ENCODE data around the gene PHF21B. TPM values are rescaled to one million over a fixed set of nuclear protein-coding genes. Genes with fewer than 3 reads are reported as not detected.

Gene PHF21B
- total and polyA plus RNA-seq, 11 donors = 0.04 to 1.6 (median 0.47) TPM; not detected in 4

DNA sequence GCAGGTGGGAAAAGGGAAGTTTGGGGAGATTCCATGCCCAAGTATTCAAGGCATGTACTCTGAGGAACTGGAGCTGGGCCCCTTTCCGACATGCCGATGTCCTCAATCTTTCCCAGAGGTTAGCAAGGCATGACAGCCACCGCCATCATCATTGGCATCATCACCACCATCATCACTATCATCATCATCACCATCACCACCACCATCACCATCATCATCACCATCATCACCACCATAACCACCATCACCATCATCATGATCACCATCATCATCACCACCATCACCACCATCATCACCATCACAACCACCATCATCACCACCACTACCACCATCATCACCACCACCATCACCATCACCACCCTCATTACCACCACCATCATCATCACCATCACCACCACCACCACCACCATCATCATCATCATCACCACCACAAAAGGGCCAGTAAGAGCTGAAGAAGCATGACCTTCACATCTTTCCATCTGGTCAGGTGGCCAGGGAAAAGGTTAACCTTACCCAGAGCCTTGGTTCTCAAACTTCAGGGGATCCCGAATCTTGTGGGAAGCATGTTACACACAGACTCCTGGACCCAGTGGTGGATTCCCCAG, 25.8 kb downstream of the PHF21B start:
- no peak overlapping the region for H3K4me3 ChIP-seq
- 94 to 97% (median 96%) methylated on average over 3 to 4 of the region's 4 CpGs for WGBS, 4 donors

DNA sequence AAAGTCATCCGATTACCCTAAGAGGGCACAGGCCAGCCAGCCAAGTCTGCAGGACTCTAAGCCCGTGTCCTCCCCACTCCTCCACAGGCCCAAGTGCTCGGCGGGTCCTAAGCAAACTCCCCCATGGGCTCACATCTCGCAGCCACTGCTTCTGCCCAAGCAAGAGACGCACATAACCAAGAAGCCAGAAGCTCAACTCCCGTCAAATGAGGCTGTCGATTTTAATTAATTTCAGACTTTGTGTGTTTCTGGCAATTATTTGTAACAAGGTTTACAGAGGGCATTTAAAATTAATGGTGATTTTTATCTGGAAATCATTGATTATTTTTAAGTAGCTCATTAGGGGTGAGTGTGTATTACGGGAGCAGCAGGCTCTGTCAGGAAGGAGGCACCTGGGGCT, 27.4 kb downstream of the PHF21B start:
- H3K4me3 ChIP-seq = no peak overlapping the region
- intact Hi-C loops (cut with DNase I) = no loop called here
- ATAC-seq = no peak
- no peaks in the 10 kb centered on the region for H3K36me3 ChIP-seq
- WGBS, 4 donors = 78 to 84% (median 82%) methylated on average over 9 of the region's 9 CpGs
- TF ChIP-seq, protein P1, sequence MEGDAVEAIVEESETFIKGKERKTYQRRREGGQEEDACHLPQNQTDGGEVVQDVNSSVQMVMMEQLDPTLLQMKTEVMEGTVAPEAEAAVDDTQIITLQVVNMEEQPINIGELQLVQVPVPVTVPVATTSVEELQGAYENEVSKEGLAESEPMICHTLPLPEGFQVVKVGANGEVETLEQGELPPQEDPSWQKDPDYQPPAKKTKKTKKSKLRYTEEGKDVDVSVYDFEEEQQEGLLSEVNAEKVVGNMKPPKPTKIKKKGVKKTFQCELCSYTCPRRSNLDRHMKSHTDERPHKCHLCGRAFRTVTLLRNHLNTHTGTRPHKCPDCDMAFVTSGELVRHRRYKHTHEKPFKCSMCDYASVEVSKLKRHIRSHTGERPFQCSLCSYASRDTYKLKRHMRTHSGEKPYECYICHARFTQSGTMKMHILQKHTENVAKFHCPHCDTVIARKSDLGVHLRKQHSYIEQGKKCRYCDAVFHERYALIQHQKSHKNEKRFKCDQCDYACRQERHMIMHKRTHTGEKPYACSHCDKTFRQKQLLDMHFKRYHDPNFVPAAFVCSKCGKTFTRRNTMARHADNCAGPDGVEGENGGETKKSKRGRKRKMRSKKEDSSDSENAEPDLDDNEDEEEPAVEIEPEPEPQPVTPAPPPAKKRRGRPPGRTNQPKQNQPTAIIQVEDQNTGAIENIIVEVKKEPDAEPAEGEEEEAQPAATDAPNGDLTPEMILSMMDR (IDR thresholded peaks at IDR 0.05) = no peak
- TF ChIP-seq POLR2A (IDR thresholded peaks at IDR 0.05) = no peak
- no peak for DNase-seq
- H3K27ac ChIP-seq = no peak overlapping the region
- H3K27me3 ChIP-seq = peaks cover 0 to 13% (median 0%) of the 10 kb centered on the region in 9 donors
- H3K9me3 ChIP-seq = no peaks in the 10 kb centered on the region
- H3K4me1 ChIP-seq = no peaks in the 10 kb centered on the region

More for the DNA sequence above, 25.8 kb downstream of the PHF21B start:
- TF ChIP-seq, protein P1 (IDR thresholded peaks at IDR 0.05) = no peak
- TF ChIP-seq POLR2A (IDR thresholded peaks at IDR 0.05) = no peak
- no peak overlapping the region for H3K27ac ChIP-seq
- peaks cover 0 to 13% (median 0%) of the 10 kb centered on the region in 9 donors for H3K27me3 ChIP-seq
- no peaks in the 10 kb centered on the region for H3K4me1 ChIP-seq
- H3K36me3 ChIP-seq = no peaks in the 10 kb centered on the region
- no peak for DNase-seq
- no peak for ATAC-seq
- H3K9me3 ChIP-seq = no peaks in the 10 kb centered on the region
- intact Hi-C loops (cut with DNase I) = no loop called here

DNA sequence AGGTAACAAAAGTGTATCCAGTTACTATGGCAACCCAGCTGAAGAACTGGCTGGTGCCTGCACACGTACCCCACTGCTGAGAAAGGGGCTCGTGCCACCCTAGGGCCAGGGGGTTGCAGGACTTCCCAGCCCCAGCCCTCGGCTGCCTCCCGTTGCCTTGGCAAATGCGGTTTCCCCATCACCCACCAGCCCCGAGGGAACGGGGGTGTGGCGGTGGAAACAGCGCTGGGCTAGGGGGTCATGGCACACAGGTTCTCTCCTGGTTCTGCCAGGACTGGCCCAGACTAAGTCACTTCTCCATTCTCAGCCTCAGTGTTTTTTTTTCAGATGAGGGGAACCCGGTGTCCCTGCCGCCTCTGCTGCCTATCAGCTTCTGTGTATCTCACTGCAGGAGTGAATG, 27.9 kb downstream of the PHF21B start:
- intact Hi-C loops (cut with DNase I) = no loop called here
- ATAC-seq (no peak), DNase-seq (no peak)
- H3K4me3 ChIP-seq = no peak overlapping the region
- H3K9me3 ChIP-seq = no peaks in the 10 kb centered on the region
- no peak for TF ChIP-seq POLR2A (IDR thresholded peaks at IDR 0.05)
- TF ChIP-seq, protein P1 (IDR thresholded peaks at IDR 0.05) = no peak
- no peaks in the 10 kb centered on the region for H3K4me1 ChIP-seq
- no peak overlapping the region for H3K27ac ChIP-seq
- 73 to 89% (median 80%) methylated on average over 10 to 11 of the region's 11 CpGs for WGBS, 4 donors
- H3K36me3 ChIP-seq = no peaks in the 10 kb centered on the region
- peaks cover 0 to 13% (median 0%) of the 10 kb centered on the region in 9 donors for H3K27me3 ChIP-seq

DNA sequence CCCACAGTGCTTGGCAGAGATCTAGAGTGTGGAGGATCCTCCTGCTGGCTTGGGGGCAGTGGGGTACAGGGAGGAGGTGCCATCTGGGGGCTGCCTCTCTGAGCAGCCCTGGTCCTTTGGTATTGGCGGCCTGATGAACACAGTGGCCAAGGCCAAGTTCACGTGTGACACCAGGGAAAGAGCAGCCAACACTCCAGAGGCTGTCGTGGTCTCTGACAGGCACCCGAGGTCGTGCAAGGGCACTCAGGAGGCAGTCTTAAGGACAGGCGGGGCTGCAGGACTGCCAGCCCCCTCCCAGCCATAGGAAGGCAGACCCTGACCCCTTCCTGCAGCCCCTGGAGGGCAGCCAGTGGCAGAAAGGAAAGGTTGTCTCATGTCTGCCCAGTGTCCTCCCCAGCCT, 30.7 kb downstream of the PHF21B start:
- H3K4me1 ChIP-seq = no peaks in the 10 kb centered on the region
- no peaks in the 10 kb centered on the region for H3K36me3 ChIP-seq
- H3K27me3 ChIP-seq = peaks cover 0 to 13% (median 0%) of the 10 kb centered on the region in 9 donors
- H3K4me3 ChIP-seq = no peak overlapping the region
- no peak for DNase-seq
- intact Hi-C loops (cut with DNase I) = loop anchor here in 7 of 10 donors (5.0 to 10.0 kb wide), 3 partner anchors 108 to 118 kb away; no protein-coding TSS in a partner anchor
- no peak for ATAC-seq
- WGBS, 4 donors = 40 to 61% (median 51%) methylated on average over 6 of the region's 6 CpGs
- H3K9me3 ChIP-seq = no peaks in the 10 kb centered on the region
- no peak overlapping the region for H3K27ac ChIP-seq
- TF ChIP-seq, protein P1 (IDR thresholded peaks at IDR 0.05) = no peak
- TF ChIP-seq POLR2A (IDR thresholded peaks at IDR 0.05) = no peak
